Fibroblast of mammary gland (primary cell): ENCODE results near the gene XIRP1.

ENCODE experiments used
- DNase-seq: peaks from one replicate; pipeline ENCODE4 v3.0.0-alpha.2; 2010; ENCODE audit warnings: low read depth
- H3K4me3 ChIP-seq: 2 replicates; pipeline ENCODE4 v1.5.1; 2011; ENCODE audit warnings: low read depth, mild to moderate bottlenecking, low read length, moderate library complexity; ENCODE audit not compliant: control insufficient read depth
- CTCF ChIP-seq: conservative IDR thresholded peaks from 2 replicates; pipeline ENCODE4 v1.5.1; 2011; ENCODE audit warnings: low read depth, low read length, inconsistent platforms; ENCODE audit not compliant: control insufficient read depth, insufficient read depth

XIRP1 gene

GRCh38 chr3:39203402-39203801 lies 11.0 kb upstream of the XIRP1 start:
- H3K4me3 ChIP-seq: no peak overlapping the region
- no peak for TF ChIP-seq CTCF
- no peak for DNase-seq

GRCh38 chr3:39202094-39202493 lies 9.7 kb upstream of the XIRP1 start:
- no peak overlapping the region for H3K4me3 ChIP-seq
- no peak for TF ChIP-seq CTCF
- DNase-seq: no peak

DNA sequence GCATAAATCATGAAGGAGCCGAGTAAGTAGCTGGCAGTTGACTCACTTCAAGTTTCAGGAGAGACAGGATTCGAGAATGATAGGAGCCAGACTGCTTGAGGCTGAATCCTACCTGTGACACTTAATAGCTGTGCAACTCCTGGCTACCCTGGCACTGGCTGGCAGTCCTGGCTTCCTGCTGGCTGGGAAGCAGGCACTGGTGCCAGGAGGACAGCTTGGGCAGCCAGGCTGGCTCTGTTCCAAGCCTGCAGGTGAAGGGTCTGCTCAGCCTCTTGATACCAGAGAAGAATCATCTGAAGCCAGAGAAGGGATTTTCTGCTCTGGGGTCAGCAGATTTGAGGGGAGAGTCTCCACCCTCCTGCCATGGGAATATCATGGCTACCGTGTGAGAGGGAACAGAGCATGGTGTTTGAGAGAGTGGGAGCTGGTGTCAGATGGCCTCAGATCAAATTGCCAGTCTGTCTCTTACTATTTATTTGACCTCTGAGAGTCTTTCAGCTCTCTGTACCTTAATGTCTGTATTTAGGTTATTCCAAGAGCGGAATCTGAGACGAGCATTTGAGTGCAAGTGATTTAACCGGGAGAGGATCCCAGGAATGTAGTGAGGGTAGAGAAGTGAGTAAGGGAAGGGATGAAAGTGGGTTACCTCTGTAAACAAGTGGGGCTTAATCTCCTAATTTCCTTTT lies 4.4 kb upstream of the XIRP1 start:
- no peak overlapping the region for H3K4me3 ChIP-seq
- no peak for TF ChIP-seq CTCF
- no peak for DNase-seq

GRCh38 chr3:39196034-39196433 lies 3.6 kb upstream of the XIRP1 start:
- no peak for DNase-seq
- no peak for TF ChIP-seq CTCF
- H3K4me3 ChIP-seq: no peak overlapping the region

GRCh38 chr3:39193391-39193790 lies 996 bp upstream of the XIRP1 start:
- no peak overlapping the region for H3K4me3 ChIP-seq
- no peak for DNase-seq
- no peak for TF ChIP-seq CTCF

DNA sequence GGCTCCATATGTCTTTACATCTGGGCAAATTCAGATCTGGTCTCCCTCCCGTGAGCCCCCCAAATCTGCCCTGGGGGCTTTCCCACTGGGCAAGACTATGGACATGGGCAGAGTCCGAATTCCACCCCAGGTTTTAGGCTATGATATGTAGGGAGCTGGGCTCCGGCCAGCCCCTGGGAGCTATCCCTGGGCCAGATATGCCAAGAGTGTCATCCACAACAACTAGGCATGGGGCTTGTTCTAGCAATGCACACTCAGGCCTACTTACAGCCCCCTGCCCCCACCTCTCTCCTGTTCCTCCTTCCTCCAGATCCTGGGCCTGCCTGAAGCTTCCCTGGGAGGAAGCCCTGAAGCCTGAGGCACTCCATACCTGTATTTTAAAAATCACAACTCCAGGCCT lies 622 bp downstream of the XIRP1 start:
- no peak overlapping the region for H3K4me3 ChIP-seq
- no peak for TF ChIP-seq CTCF
- no peak for DNase-seq

DNA sequence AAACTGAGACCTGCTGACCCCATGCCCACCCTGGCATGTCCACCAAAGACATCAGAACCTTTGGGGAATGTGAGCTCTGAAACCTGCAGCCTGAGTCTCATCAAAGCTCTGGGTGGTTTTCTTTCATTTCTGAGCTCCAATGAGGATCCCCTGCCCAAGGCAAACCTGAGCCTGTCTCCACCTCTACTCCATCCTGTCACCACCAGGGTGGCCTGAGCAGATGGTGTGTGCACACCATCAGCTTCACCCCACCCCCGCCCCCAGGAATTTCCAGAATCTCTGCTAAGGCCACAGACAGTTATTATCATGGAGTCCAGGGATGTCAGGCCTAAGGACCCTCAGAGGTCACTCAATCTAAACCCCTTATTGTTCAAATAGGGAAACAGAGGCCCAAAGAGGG lies 1.3 kb downstream of the XIRP1 start:
- H3K4me3 ChIP-seq: no peak overlapping the region
- no peak for TF ChIP-seq CTCF
- DNase-seq: no peak
